H1 (cell line): ENCODE results near the gene A4GALT. TPM values are rescaled to one million over a fixed set of nuclear protein-coding genes. Genes with fewer than 3 reads are reported as not detected.

Experiments
- EP300 ChIP-seq, 2 experiments: IDR thresholded peaks; 1 replicate in 1 of 2; 2 replicates in 1 of 2; pipeline ENCODE4 v1.6.1; 2011 to 2012; ENCODE audit warnings: low read depth in 2 of 2, low read length in 2 of 2, mild to moderate bottlenecking in 2 of 2, borderline replicate concordance in 1 of 2, inconsistent platforms in 1 of 2, moderate library complexity in 1 of 2
- HDAC2 ChIP-seq, 2 experiments: fragments of 300-600 bp in 1 of 2; sonication (generic) in 1 of 2; IDR thresholded peaks; 2 replicates each; pipeline ENCODE4 v1.6.1; 2011 to 2012; ENCODE audit warnings: low read depth in 2 of 2, low read length in 2 of 2, mild to moderate bottlenecking in 2 of 2, moderate library complexity in 2 of 2, borderline replicate concordance in 1 of 2, inconsistent platforms in 1 of 2
- polyA plus RNA-seq, 7 experiments: library from polyadenylated mRNA; depleted of rRNA in 3 of 7; stranded (reverse) in 5 of 7; unstranded in 2 of 7; fragments of >200 nt in 5 of 7; fragments of 200-250 nt in 2 of 7; gene quantifications; 1 replicate in 5 of 7; 2 replicates in 1 of 7; 4 replicates in 1 of 7; pipeline versions ENCODE4 v1.2.1 to v1.2.3, GENCODE V29; 2011 to 2013; ENCODE audit warnings: missing spikeins in 2 of 7, mixed read lengths in 2 of 7
- total RNA-seq: library from RNA; stranded (reverse); fragmentation: NEBNext Ultra II Directional; extraction: Animal tissue kit (Norgen Biotek cat#: 25700); gene quantifications from 2 replicates; pipeline ENCODE4 v1.2.1, GENCODE V29; 2021
- TF ChIP-seq, protein P1 (sequence below): fragments of 300-600 bp; sonication (generic); IDR thresholded peaks from 2 replicates; pipeline ENCODE4 v1.7.1; 2012; ENCODE audit warnings: low read length, moderate library complexity, mild to moderate bottlenecking, inconsistent platforms; ENCODE audit not compliant: insufficient replicate concordance

Gene A4GALT
- total and polyA plus RNA-seq, 2 of the 8 experiments (the other 6 are each of a cell fraction or from before 2014, with no cell fraction given), result 7.2 to 13.8 TPM

DNA sequence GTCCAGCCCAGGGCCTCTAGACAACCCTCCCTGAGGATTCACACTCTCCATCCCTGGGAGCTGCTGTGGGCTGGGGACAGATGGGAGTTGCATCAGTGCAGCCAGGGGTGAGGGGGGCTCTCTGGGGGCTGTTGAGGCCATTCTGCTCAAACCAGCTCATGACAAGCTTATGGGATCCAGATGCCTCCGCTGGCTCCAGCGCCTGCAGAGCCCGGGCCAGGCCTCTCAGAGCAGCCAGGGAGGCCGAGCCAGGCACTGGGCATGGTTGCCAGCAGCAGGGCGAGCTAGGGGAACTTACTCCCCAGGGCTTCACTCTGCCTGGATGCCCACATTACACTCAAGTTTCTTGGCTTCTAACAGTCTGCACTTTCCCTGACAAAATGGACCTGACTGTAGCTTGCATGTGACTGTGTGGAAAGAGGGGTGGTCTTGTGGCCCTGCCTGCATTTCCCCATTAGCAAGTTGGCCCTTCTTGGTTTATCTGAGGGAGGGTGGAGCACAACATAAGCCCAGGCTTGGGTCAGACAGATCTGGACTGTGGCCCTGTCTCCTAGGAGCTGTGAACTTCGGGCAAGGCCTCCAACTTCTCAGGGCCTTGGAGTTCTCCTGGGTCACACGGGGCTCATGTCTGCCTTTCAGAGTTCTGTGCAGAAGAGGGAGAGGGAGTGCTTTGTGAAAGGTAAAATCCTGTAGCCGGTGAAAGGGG is 36.9 kb downstream of the A4GALT start (continued):
- TF ChIP-seq, protein P1, sequence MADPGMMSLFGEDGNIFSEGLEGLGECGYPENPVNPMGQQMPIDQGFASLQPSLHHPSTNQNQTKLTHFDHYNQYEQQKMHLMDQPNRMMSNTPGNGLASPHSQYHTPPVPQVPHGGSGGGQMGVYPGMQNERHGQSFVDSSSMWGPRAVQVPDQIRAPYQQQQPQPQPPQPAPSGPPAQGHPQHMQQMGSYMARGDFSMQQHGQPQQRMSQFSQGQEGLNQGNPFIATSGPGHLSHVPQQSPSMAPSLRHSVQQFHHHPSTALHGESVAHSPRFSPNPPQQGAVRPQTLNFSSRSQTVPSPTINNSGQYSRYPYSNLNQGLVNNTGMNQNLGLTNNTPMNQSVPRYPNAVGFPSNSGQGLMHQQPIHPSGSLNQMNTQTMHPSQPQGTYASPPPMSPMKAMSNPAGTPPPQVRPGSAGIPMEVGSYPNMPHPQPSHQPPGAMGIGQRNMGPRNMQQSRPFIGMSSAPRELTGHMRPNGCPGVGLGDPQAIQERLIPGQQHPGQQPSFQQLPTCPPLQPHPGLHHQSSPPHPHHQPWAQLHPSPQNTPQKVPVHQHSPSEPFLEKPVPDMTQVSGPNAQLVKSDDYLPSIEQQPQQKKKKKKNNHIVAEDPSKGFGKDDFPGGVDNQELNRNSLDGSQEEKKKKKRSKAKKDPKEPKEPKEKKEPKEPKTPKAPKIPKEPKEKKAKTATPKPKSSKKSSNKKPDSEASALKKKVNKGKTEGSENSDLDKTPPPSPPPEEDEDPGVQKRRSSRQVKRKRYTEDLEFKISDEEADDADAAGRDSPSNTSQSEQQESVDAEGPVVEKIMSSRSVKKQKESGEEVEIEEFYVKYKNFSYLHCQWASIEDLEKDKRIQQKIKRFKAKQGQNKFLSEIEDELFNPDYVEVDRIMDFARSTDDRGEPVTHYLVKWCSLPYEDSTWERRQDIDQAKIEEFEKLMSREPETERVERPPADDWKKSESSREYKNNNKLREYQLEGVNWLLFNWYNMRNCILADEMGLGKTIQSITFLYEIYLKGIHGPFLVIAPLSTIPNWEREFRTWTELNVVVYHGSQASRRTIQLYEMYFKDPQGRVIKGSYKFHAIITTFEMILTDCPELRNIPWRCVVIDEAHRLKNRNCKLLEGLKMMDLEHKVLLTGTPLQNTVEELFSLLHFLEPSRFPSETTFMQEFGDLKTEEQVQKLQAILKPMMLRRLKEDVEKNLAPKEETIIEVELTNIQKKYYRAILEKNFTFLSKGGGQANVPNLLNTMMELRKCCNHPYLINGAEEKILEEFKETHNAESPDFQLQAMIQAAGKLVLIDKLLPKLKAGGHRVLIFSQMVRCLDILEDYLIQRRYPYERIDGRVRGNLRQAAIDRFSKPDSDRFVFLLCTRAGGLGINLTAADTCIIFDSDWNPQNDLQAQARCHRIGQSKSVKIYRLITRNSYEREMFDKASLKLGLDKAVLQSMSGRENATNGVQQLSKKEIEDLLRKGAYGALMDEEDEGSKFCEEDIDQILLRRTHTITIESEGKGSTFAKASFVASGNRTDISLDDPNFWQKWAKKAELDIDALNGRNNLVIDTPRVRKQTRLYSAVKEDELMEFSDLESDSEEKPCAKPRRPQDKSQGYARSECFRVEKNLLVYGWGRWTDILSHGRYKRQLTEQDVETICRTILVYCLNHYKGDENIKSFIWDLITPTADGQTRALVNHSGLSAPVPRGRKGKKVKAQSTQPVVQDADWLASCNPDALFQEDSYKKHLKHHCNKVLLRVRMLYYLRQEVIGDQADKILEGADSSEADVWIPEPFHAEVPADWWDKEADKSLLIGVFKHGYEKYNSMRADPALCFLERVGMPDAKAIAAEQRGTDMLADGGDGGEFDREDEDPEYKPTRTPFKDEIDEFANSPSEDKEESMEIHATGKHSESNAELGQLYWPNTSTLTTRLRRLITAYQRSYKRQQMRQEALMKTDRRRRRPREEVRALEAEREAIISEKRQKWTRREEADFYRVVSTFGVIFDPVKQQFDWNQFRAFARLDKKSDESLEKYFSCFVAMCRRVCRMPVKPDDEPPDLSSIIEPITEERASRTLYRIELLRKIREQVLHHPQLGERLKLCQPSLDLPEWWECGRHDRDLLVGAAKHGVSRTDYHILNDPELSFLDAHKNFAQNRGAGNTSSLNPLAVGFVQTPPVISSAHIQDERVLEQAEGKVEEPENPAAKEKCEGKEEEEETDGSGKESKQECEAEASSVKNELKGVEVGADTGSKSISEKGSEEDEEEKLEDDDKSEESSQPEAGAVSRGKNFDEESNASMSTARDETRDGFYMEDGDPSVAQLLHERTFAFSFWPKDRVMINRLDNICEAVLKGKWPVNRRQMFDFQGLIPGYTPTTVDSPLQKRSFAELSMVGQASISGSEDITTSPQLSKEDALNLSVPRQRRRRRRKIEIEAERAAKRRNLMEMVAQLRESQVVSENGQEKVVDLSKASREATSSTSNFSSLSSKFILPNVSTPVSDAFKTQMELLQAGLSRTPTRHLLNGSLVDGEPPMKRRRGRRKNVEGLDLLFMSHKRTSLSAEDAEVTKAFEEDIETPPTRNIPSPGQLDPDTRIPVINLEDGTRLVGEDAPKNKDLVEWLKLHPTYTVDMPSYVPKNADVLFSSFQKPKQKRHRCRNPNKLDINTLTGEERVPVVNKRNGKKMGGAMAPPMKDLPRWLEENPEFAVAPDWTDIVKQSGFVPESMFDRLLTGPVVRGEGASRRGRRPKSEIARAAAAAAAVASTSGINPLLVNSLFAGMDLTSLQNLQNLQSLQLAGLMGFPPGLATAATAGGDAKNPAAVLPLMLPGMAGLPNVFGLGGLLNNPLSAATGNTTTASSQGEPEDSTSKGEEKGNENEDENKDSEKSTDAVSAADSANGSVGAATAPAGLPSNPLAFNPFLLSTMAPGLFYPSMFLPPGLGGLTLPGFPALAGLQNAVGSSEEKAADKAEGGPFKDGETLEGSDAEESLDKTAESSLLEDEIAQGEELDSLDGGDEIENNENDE, result no peak
- TF ChIP-seq EP300 (IDR thresholded peaks at IDR 0.05; ENCODE audit: borderline replicate concordance in 1 of 2, low read depth in 2 of 2, low read length in 2 of 2), result no peak
- TF ChIP-seq HDAC2 (IDR thresholded peaks at IDR 0.05; ENCODE audit: borderline replicate concordance in 1 of 2, low read depth in 2 of 2, low read length in 2 of 2), result no peak
